Sigmoid colon (tissue), 4 donors: ENCODE data around the gene SLC17A3.

Experiments used
- CTCF ChIP-seq, 4 experiments: fragments of 450-650 bp in 3 of 4; fragments of 200-600 bp in 1 of 4; IDR thresholded peaks; one replicate each; pipeline ENCODE4 v1.5.1; 2016 to 2019; ENCODE audit warnings: antibody characterized with exemption in 4 of 4, mild to moderate bottlenecking in 3 of 4, moderate library complexity in 2 of 4
- EP300 ChIP-seq, 4 donors: sonication (generic); formaldehyde crosslinking; IDR thresholded peaks; one replicate each; pipeline ENCODE4 v1.6.1; 2017; ENCODE audit warnings: antibody characterized with exemption in 4 of 4
- POLR2A ChIP-seq, 2 donors: fragments of 450-650 bp; IDR thresholded peaks; one replicate each; pipeline ENCODE4 v1.6.1; 2016; ENCODE audit warnings: antibody characterized with exemption in 2 of 2, mild to moderate bottlenecking in 2 of 2, moderate library complexity in 2 of 2
- POLR2AphosphoS5 ChIP-seq, 4 donors: sonication (generic); formaldehyde crosslinking; IDR thresholded peaks; one replicate each; pipeline ENCODE4 v1.6.1; 2017; ENCODE audit warnings: antibody characterized with exemption in 4 of 4

- TF ChIP-seq CTCF (IDR thresholded peaks at IDR 0.05) (no peak), POLR2AphosphoS5 (IDR thresholded peaks at IDR 0.05) (no peak), POLR2A (IDR thresholded peaks at IDR 0.05) (no peak), EP300 (IDR thresholded peaks at IDR 0.05) (no peak)
These were observed 12.0 kb upstream of the SLC17A3 start for GRCh38 chr6:25886066-25886465.
